Measurements from ENCODE around the gene NUP153.

Gene NUP153

DNA sequence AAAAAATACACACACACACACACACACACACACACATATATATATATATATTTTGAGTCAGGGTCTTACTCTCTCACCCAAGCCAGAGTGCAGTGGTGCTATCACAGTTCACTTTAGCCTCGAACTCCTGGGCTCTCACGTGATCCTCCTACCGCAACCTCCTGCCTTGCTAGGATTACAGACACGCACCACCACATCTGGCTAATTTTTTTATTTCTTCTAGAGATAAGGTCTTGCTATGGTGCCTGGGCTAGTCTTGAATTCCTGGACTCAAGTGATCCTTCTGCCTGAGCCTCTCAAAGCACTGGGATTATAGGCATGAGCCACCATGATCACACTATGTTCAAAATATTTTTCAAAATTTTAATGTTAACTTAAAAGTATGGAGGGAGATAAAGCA is 43.5 kb downstream of the NUP153 start:
- no peak for DNase-seq (ENCODE audit: low read depth in 1 of 2, low spot score in 1 of 2)

GRCh38 chr6:17662585-17662984 is 44.1 kb downstream of the NUP153 start:
- no peak for DNase-seq (ENCODE audit: low read depth in 1 of 2, low spot score in 1 of 2)

GRCh38 chr6:17656644-17657043 is 50.1 kb downstream of the NUP153 start:
- DNase-seq (ENCODE audit: low read depth in 1 of 2, low spot score in 1 of 2), result no peak

DNA sequence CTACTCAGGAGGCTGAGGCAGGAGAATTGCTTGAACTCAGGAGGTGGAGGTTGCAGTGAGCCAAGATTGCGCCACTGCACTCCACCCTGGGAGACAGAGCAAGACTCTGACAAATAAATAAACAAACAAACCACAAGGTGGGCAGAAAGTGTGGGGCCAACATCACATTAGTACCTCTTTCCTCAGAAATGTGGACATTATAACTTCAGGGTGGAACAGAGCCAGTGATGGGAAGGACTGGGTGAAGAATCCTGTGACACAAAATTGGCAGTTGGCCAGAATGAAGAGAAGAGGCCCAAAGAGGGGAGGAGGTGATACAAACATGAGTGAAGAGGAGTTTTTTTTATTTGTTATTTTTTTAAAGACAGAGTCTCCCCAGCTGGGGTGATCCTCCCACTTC is 50.6 kb downstream of the NUP153 start:
- DNase-seq (ENCODE audit: low read depth in 1 of 2, low spot score in 1 of 2), result no peak

DNA sequence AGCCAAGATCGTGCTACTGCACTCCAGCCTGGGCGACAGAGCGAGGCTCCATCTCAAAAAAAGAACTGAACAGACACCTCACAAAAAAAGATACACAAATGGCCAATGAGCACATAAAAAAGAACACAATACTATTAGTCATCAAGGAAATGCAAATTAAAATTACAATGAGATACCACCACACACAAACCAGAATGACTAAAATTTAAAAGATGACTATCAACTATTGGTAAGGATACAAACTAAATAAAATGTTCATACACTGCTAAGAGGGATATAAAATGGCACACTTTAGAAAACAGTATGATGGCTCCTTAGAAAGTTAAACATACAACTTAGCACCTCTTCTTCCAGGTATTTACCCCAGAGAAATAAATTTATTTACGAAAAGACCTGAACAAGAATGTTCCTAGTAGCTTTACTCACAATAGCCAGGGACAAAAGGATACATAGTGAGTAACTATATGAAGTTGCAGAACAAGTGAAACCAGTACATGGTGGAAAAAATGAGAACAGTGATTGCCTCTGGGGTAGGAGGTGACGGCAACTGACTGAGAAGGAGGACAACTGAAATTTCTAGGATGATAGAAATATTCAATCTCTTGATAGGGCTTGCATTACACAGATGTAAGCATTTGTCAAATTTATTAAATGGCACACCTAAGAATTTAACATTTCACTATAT is 53.4 kb downstream of the NUP153 start:
- DNase-seq (ENCODE audit: low read depth in 1 of 2, low spot score in 1 of 2), result no peak

- DNase-seq (ENCODE audit: low read depth in 1 of 2, low spot score in 1 of 2), result no peak
Observed at GRCh38 chr6:17650656-17651309, 55.9 kb downstream of the NUP153 start.

- DNase-seq (ENCODE audit: low read depth in 1 of 2, low spot score in 1 of 2), result no peak
Observed at GRCh38 chr6:17648745-17649144, 58.0 kb downstream of the NUP153 start.

- DNase-seq (ENCODE audit: low read depth in 1 of 2, low spot score in 1 of 2), result no peak
Observed at GRCh38 chr6:17640477-17640917, 66.2 kb downstream of the NUP153 start.

DNA sequence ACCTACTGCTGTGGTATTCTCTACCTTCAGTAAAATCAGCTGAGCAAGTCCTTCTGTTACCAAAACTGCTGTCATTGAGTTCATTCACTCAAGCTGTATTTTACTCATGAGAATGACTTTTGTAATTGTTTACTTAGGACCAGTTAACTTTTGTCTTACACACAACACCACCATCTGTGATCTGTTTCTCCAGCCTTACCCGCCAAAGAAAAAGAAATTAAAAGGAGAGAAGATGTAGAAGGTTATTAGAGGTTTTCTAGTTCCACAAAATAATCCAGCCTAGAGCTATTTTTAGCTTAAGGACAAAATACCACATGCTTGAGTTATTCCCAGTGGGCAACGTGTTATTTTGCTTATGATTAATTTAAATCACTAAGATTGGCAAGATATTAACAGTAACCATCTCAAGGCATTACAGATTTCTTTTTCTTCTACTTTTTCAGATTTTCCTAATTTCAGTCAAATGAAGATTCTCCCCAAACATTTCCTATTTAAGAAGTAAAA is 68.5 kb downstream of the NUP153 start:
- no peak for DNase-seq (ENCODE audit: low read depth in 1 of 2, low spot score in 1 of 2)

- no peak for DNase-seq (ENCODE audit: low read depth in 1 of 2, low spot score in 1 of 2)
Observed at GRCh38 chr6:17635568-17635967, 71.2 kb downstream of the NUP153 start.

GRCh38 chr6:17633465-17634188 is 73.1 kb downstream of the NUP153 start:
- no peak for DNase-seq (ENCODE audit: low read depth in 1 of 2, low spot score in 1 of 2)

DNA sequence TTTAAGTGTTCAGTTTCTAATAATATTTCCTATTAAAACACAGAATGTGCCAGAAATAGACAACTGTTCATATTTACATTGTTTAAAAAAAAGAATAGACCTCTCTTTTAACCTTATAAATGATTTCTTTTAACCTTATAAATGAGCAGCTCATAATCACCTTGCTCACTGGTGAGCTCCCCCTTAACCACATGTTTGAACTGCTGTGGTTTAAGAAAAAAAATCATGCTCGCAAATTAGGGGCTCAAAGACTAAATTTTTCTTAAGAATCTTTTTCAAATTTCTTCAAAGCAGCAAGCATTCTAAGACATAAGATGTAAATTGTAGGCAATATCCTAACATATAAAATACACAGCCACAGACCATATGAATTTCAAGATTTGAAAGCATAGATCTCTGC is 73.8 kb downstream of the NUP153 start:
- no peak for DNase-seq (ENCODE audit: low read depth in 1 of 2, low spot score in 1 of 2)

DNA sequence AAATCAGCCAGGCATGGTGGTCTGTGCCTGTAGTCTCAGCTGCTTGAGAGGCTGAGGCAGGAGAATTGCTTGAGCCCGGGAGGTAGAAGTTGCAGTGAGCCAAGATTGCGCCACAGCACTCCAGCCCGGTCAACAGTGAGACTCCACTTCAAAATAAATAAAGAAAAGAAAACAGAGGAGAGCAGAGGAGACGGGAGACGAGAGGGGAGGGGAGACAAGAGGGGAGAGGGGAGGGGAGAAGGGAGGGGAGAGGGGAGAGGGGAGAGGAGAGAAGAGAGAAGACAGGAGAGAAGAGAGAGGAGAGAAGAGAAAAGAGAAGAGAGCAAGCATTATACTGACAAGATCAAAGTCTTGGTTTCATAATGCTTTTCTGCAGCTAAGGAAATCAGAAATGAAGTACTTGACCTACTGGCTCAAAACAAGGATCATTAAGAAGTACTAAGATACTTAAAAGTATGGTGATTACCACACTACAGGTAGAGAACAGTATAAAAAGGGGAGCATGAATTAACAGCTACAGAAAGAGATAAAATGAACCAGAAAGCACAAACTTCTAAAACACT is 76.1 kb downstream of the NUP153 start:
- no peak for DNase-seq (ENCODE audit: low read depth in 1 of 2, low spot score in 1 of 2)

- no peak for DNase-seq (ENCODE audit: low read depth in 1 of 2, low spot score in 1 of 2)
Observed at GRCh38 chr6:17629824-17630510, 76.8 kb downstream of the NUP153 start.

GRCh38 chr6:17628873-17629272 is 77.9 kb downstream of the NUP153 start:
- DNase-seq (ENCODE audit: low read depth in 1 of 2, low spot score in 1 of 2), result no peak

- no peak for DNase-seq (ENCODE audit: low read depth in 1 of 2, low spot score in 1 of 2)
Observed at GRCh38 chr6:17624396-17624795, 82.3 kb downstream of the NUP153 start.

DNA sequence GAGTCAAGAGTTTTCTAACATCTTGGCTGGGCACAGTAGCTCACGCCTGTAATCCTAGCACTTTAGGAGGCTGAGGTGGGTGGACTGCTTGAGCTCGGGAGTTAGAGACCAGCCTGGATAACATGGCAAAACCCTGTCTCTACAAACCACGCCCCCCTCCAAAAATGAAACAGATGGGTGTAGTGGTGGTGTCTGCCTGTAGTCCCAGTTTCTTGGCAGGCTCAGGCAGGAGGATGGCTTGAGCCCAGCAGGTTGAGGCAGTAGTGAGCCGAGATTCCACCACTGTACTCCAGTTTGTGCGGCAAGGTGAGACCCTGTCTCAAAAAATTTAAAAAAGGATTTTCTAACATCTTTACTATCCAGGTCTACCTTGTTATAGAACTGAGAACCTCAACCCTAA is 84.6 kb downstream of the NUP153 start:
- DNase-seq (ENCODE audit: low read depth in 1 of 2, low spot score in 1 of 2), result no peak

- no peak for DNase-seq (ENCODE audit: low read depth in 1 of 2, low spot score in 1 of 2)
Observed at GRCh38 chr6:17621003-17621402, 85.7 kb downstream of the NUP153 start.

DNA sequence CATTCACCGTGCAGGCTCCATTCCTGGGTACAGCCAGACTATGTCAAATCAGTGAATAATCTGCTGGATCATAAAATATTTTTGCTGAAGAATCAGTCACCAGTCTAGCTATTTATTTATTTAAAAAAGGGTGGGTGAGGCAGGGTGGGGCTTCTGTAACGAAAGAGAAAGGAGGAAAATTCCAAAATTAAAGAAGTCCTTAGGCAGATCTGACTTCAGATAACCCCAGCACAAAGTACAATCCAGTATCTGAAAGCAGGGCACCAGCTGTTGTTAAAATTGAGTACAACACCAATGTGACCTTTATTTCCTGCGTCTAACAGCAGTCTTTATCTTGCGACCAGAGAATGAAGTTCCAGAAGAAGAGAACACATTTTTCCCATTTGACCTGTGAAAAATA is 90.9 kb downstream of the NUP153 start:
- no peak for DNase-seq (ENCODE audit: low read depth in 1 of 2, low spot score in 1 of 2)

DNA sequence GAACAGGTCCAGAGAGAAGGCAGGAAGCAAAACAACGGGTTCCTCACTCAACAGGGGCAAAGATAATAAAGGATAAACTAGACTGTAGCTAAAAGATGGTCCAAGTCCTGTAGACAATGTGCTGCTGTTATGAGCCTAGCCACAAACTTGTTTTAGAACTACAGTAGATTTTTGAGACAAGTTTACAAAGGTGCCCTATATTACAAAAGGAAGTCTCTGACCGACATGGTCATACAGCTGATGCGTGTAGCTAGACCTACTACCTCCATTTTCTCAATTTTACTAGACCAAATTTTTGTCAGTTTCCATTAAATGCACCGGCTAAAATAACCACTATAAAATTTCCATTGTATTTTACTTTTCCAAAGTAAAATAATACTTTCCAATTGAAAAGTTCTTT is 94.7 kb downstream of the NUP153 start:
- no peak for DNase-seq (ENCODE audit: low read depth in 1 of 2, low spot score in 1 of 2)

DNA sequence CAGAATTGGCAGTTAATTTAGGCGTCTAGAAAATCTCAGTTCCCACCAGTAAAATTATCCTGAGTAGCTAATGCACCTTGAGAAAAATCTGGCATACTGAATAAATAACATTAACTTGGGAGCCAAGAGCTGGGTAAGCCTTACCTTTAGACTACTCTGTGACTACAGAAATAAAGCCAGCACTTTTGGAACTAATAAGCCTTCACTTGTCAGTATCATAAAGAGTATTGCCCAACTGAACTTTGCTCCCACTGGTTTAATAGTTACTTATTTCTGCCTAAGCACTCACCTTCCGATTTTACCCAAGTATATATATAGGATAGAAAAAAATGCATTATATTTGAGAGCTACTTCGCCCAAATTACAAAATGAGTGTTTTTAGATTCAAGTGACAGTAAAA is 95.9 kb downstream of the NUP153 start:
- DNase-seq (ENCODE audit: low read depth in 1 of 2, low spot score in 1 of 2), result no peak
